H9 (cell line): ENCODE measurements around the gene PROK1. TPM values are rescaled to one million over a fixed set of nuclear protein-coding genes. Genes with fewer than 3 reads are reported as not detected.

ENCODE experiments used
- DNase-seq: peaks from one replicate; pipeline ENCODE4 v3.0.0-alpha.2; 2017
- H2AFZ ChIP-seq: one replicate; pipeline ENCODE4 v1.6.1; 2013; ENCODE audit warnings: mild to moderate bottlenecking, low read length, control low read depth, moderate library complexity
- H2AK5ac ChIP-seq: 2 replicates; pipeline ENCODE4 v1.6.1; 2013; ENCODE audit warnings: low read length, control low read depth, mixed read lengths; ENCODE audit not compliant: insufficient read length
- H2BK120ac ChIP-seq: one replicate; pipeline ENCODE4 v1.6.1; 2013; ENCODE audit warnings: low read depth, mild to moderate bottlenecking, low read length, control low read depth, inconsistent platforms; ENCODE audit not compliant: poor library complexity, severe bottlenecking
- H2BK12ac ChIP-seq: 2 replicates; pipeline ENCODE4 v1.6.1; 2013; ENCODE audit warnings: low read length, control low read depth, mixed read lengths, low read depth; ENCODE audit not compliant: insufficient read length
- H2BK15ac ChIP-seq: 2 replicates; pipeline ENCODE4 v1.6.1; 2013; ENCODE audit warnings: low read depth, low read length, control low read depth
- H2BK20ac ChIP-seq: one replicate; pipeline ENCODE4 v1.6.1; 2013; ENCODE audit warnings: low read depth, mild to moderate bottlenecking, low read length, control low read depth, inconsistent platforms; ENCODE audit not compliant: poor library complexity, severe bottlenecking
- H2BK5ac ChIP-seq: 2 replicates; pipeline ENCODE4 v1.6.1; 2013; ENCODE audit warnings: low read length, control low read depth, mixed read lengths; ENCODE audit not compliant: insufficient read length
- H3K14ac ChIP-seq: 2 replicates; pipeline ENCODE4 v1.6.1; 2013; ENCODE audit warnings: low read length, control low read depth; ENCODE audit not compliant: insufficient read depth
- H3K18ac ChIP-seq: 2 replicates; pipeline ENCODE4 v1.6.1; 2013; ENCODE audit warnings: low read depth, mild to moderate bottlenecking, mixed read lengths, low read length, control low read depth; ENCODE audit not compliant: insufficient read length
- H3K23ac ChIP-seq: 2 replicates; pipeline ENCODE4 v1.6.1; 2013; ENCODE audit warnings: low read length, control low read depth, mixed read lengths, low read depth; ENCODE audit not compliant: insufficient read length
- H3K23me2 ChIP-seq: 2 replicates; pipeline ENCODE4 v1.6.1; 2013; ENCODE audit warnings: low read depth, mild to moderate bottlenecking, mixed read lengths, low read length, control low read depth; ENCODE audit not compliant: insufficient read length, poor library complexity, severe bottlenecking
- H3K27ac ChIP-seq: 2 replicates; pipeline ENCODE4 v1.5.1; 2013; ENCODE audit warnings: low read length, control low read depth, mixed read lengths, low read depth; ENCODE audit not compliant: insufficient read length
- H3K27me3 ChIP-seq: 2 replicates; pipeline ENCODE4 v1.6.1; 2013; ENCODE audit warnings: low read length, control low read depth, inconsistent platforms; ENCODE audit not compliant: insufficient read depth
- H3K4ac ChIP-seq: 2 replicates; pipeline ENCODE4 v1.6.1; 2013; ENCODE audit warnings: low read depth, mild to moderate bottlenecking, control low read depth, inconsistent platforms, low read length, moderate library complexity
- H3K4me1 ChIP-seq: 2 replicates; pipeline ENCODE4 v1.6.1; 2013; ENCODE audit warnings: low read length, control low read depth, inconsistent platforms; ENCODE audit not compliant: insufficient read depth
- H3K4me2 ChIP-seq: 2 replicates; pipeline ENCODE4 v1.6.1; 2013; ENCODE audit warnings: low read length, control low read depth, mixed read lengths; ENCODE audit not compliant: insufficient read length, insufficient read depth
- H3K56ac ChIP-seq: 2 replicates; pipeline ENCODE4 v1.6.1; 2013; ENCODE audit warnings: low read depth, mild to moderate bottlenecking, mixed read lengths, low read length, control low read depth; ENCODE audit not compliant: insufficient read length
- H3K79me1 ChIP-seq: 2 replicates; pipeline ENCODE4 v1.6.1; 2013; ENCODE audit warnings: low read depth, mild to moderate bottlenecking, moderate library complexity, low read length, control low read depth, inconsistent platforms; ENCODE audit not compliant: insufficient read depth, poor library complexity, severe bottlenecking
- H3K79me2 ChIP-seq: 2 replicates; pipeline ENCODE4 v1.6.1; 2013; ENCODE audit warnings: low read length, control low read depth, inconsistent platforms; ENCODE audit not compliant: insufficient read depth
- H3K9ac ChIP-seq: 2 replicates; pipeline ENCODE4 v1.6.1; 2013; ENCODE audit warnings: low read length, control low read depth, mixed read lengths; ENCODE audit not compliant: insufficient read length; ENCODE audit errors: extremely low read depth
- H3K9me3 ChIP-seq: one replicate; pipeline ENCODE4 v1.6.1; 2013; ENCODE audit warnings: low read depth, low read length, inconsistent platforms; ENCODE audit not compliant: control insufficient read depth
- H3T11ph ChIP-seq: one replicate; pipeline ENCODE4 v1.6.1; 2013; ENCODE audit warnings: mild to moderate bottlenecking, low read length, control low read depth, inconsistent platforms
- H4K20me1 ChIP-seq: one replicate; pipeline ENCODE4 v1.6.1; 2013; ENCODE audit not compliant: control insufficient read depth, insufficient read length, insufficient read depth
- H4K5ac ChIP-seq: 2 replicates; pipeline ENCODE4 v1.6.1; 2013; ENCODE audit warnings: low read depth, mild to moderate bottlenecking, mixed read lengths, low read length, control low read depth; ENCODE audit not compliant: insufficient read length
- H4K8ac ChIP-seq: replicated peaks from 2 replicates; pipeline ENCODE4 v1.6.1; 2013; ENCODE audit warnings: low read length, control low read depth, mixed read lengths, low read depth; ENCODE audit not compliant: insufficient read length
- H4K91ac ChIP-seq: 2 replicates; pipeline ENCODE4 v1.6.1; 2013; ENCODE audit warnings: low read depth, mild to moderate bottlenecking, moderate library complexity, mixed read lengths, low read length, control low read depth; ENCODE audit not compliant: insufficient read length
- H3K27ac Mint-ChIP-seq, 3 experiments: 2 replicates in 2 of 3; 3 replicates in 1 of 3; pipeline ENCODE4 v1.8.0; 2020 to 2021; ENCODE audit warnings: mixed read lengths in 3 of 3, mild to moderate bottlenecking in 1 of 3, moderate library complexity in 1 of 3
- H3K27me3 Mint-ChIP-seq: 2 replicates; pipeline ENCODE4 v1.8.0; 2021; ENCODE audit warnings: low read depth, mild to moderate bottlenecking, moderate library complexity, mixed read lengths
- H3K36me3 Mint-ChIP-seq, 3 experiments: 2 replicates in 2 of 3; 3 replicates in 1 of 3; pipeline ENCODE4 v1.8.0; 2020 to 2021; ENCODE audit warnings: low read depth in 3 of 3, mixed read lengths in 3 of 3; ENCODE audit not compliant: insufficient read depth in 1 of 3
- H3K4me1 Mint-ChIP-seq, 2 experiments: 2 replicates each; pipeline ENCODE4 v1.8.0; 2020; ENCODE audit warnings: mixed read lengths in 2 of 2
- H3K4me3 Mint-ChIP-seq, 2 experiments: 2 replicates in 1 of 2; 3 replicates in 1 of 2; pipeline ENCODE4 v1.8.0; 2020 to 2021; ENCODE audit warnings: mild to moderate bottlenecking in 2 of 2, mixed read lengths in 2 of 2, moderate library complexity in 1 of 2
- H3K9me3 Mint-ChIP-seq, 2 experiments: 2 replicates in 1 of 2; 3 replicates in 1 of 2; pipeline ENCODE4 v1.8.0; 2020; ENCODE audit warnings: mild to moderate bottlenecking in 2 of 2, mixed read lengths in 2 of 2, moderate library complexity in 1 of 2
- CTCF ChIP-seq: fragments of 200-600 bp; sonication (generic); conservative IDR thresholded peaks from 3 replicates; pipeline ENCODE4 v1.8.0; 2021; ENCODE audit warnings: antibody characterized with exemption, mild to moderate bottlenecking
- WGBS: extraction: QIAGEN DNeasy Blood & Tissue Kit; methylation state at CpG from one replicate; pipeline ENCODE4 v1.1.7; 2013; ENCODE audit warnings: missing lambda C conversion rate, low lambda C conversion rate, mixed read lengths; ENCODE audit not compliant: insufficient read length; ENCODE audit errors: extremely low coverage; 5-methylcytosine and 5-hydroxymethylcytosine counted together
- total RNA-seq: library from RNA; stranded (reverse); gene quantifications from 2 replicates; pipeline ENCODE4 v1.2.1, GENCODE V29; 2021

The PROK1 gene
- total RNA-seq, 1 experiment from 2014 or later, result not detected

- Histone ChIP-seq H3K18ac (no peak overlapping the region), H2BK15ac (no peak overlapping the region), H4K8ac (no peak overlapping the region), H3T11ph (no peak overlapping the region), H2AFZ (no peak overlapping the region), H3K4me2 (no peak overlapping the region), H2AK5ac (no peak overlapping the region), H3K23me2 (no peaks in the 10 kb centered on the region), H3K27me3 (no peaks in the 10 kb centered on the region; the same call in 1 of the 2 replicates), H4K91ac (no peak overlapping the region), H2BK12ac (no peak overlapping the region), H3K4me1 (no peaks in the 10 kb centered on the region; the same call in 1 of the 2 replicates), H3K23ac (no peak overlapping the region), H3K79me1 (no peaks in the 10 kb centered on the region), H4K20me1 (no peaks in the 10 kb centered on the region), H2BK120ac (no peak overlapping the region), H3K4ac (no peak overlapping the region), H2BK20ac (no peak overlapping the region), H4K5ac (no peak overlapping the region), H3K27ac (no peak overlapping the region), H3K9me3 (no peaks in the 10 kb centered on the region), H3K14ac (no peak overlapping the region), H3K56ac (no peak overlapping the region), H2BK5ac (no peak overlapping the region), H3K9ac (no peak overlapping the region), H3K79me2 (no peaks in the 10 kb centered on the region)
- Mint-ChIP-seq H3K4me1 (peaks cover 25 to 28% of the 10 kb centered on the region in 2 experiments), H3K27ac (peak overlapping the region in 1 of 3 experiments; percentile 56; a peak in 3 of 7 replicates), H3K36me3 (no peaks in the 10 kb centered on the region), H3K27me3 (peaks cover 22% of the 10 kb centered on the region), H3K9me3 (no peaks in the 10 kb centered on the region), H3K4me3 (peak overlapping the region in 1 of 2 experiments; percentile 13; a peak in 1 of 5 replicates)
- no peak for TF ChIP-seq CTCF
- WGBS, result no CpG with 5 or more reads among the region's 6 CpGs
- no peak for DNase-seq
Observed at GRCh38 chr1:110430366-110430765, 20.6 kb upstream of the PROK1 start.
